IPS DF 19.7 (cell line): ENCODE data around the gene AIFM1.

Source experiments
- DNase-seq: peaks from one replicate; pipeline ENCODE4 v3.0.0-alpha.2; 2013; ENCODE audit warnings: low read depth, low spot score

The AIFM1 gene

DNA sequence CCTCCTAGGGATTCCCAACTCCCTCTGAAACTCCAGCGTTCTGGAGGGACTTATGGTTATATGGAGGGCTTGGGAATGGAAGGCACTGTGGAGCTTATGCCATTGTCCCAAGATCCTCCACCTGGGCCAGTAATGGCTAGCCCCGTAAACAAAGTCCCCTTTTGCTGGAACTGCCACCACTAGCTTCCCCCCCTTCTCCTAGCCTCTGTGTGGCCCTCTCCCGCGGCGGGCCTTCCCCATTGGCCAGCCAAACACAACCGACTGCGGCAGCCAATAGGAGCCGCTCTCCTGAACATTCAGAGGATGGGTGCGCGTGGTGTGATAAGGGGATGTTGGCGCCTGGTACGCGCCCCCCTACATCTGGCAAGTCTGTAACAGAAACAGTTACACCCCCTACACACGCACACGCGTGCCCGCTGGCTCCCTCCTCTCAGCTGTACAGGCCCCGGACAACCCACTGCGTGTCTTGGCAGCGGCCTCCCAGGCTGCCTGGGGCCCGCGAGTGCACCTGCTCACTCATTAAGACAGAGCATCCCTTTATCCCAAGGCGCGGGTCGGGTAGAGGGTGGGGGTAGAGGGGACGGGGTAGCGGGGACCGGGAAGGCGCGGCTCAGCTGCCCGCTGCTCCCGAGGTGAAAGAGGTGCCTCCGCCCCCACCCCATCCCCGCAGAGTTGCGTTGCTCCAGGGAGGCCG lies 5.3 kb upstream of the AIFM1 start:
- no peak for DNase-seq

DNA sequence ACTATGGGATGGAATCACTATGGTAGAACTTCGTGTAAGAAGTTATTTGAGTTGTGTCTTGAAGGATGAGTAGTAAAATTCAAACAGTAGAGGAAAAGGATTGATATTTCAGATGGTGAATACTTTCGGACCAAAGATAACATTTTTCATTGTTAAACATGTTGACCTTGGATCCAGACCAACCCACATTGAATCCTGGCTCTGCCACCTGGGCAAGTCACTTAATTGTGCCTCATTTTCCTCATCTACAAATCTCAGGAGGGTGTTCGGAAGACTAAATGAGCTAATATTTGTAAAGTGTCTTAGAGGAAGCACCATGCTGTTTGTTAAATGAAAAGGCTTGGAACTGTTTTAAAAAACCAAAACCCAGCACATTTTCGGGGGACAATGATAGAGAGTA lies 1.4 kb upstream of the AIFM1 start:
- DNase-seq = no peak

DNA sequence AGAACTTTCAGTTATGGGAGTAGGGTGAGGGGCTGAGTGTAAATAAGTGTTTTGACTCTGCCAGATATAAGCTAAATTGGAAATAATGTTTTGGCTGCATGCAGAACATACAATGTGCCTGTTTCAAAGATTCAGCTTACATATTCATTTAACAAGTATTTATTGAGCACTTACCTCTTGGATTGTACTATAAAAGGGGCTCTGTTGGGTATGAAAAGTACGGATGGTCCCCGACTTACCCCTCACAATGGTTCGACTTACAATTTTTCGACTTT lies 799 bp upstream of the AIFM1 start:
- DNase-seq = no peak

DNA sequence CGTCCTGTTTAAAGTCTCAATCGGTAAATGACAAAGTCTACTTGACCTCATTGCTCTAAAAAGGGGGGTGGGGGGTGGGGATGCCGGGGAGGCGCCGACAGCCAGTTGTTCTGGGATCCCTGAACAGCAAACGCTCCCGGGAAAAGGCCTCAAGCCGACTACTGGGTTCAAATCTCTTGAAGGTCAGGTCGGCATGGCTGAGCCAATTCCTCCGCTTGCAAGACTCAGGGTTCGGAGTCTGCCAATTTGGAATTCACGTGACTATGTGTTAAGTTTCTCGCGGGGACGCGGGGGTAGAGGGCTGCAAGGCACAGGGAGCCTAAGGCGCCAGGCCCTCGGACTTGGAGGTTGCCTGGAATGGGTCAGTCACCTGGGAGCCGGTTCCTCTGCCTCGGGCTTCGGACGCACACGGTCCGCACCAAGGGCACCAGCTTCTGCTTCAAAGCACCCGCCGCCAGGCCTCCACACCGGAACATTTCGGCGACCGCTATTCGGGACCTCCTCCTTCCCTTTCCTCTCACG lies 399 bp downstream of the AIFM1 start:
- DNase-seq = no peak

DNA sequence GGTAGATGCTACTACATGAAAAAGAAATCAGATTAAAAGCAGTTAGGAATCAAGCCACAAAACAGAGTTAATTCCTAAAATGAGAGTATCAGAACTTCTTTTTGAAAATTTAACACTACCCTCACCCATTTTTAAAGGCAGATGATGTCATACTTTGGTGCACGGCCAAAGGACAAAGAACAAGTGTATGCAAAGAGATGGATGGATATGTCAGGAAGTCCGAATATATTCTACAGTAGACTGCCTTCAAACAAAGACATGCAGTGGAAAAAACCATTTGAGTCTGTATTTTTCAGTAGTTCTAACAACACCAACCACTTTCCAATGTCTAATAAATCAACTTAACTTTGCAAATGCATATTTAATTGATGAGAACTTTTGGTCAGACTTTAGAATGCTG lies 2.2 kb downstream of the AIFM1 start:
- DNase-seq = no peak

DNA sequence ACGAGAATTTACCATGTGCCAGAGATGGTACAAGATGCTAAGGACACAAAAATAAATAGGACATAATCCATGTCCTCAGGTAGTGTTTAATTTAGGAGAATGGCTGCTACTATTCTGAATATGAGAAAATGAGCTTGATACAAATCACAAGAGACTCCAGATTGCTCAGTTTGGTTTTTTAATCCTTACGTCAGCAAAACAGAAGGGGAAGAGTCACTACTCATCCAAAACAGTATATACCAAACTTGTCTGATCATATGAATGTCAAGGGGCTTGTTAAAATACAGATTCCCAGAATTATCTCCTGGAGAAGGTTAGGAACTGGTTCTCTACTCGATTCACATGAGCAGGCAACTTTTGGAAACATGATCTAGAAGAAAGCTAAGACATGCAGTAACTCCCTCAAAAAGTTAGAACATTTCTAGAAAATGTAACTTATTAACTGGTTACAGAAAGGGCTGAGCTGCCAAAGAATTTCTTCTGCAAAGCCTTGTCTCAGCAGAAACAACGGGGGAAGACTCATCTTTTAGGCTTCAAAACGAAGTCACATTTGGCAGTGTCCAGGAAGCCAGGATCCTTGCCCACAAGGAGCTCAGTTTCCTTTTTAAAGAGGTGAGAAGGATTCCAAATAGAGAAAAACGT lies 3.4 kb downstream of the AIFM1 start:
- DNase-seq = no peak

DNA sequence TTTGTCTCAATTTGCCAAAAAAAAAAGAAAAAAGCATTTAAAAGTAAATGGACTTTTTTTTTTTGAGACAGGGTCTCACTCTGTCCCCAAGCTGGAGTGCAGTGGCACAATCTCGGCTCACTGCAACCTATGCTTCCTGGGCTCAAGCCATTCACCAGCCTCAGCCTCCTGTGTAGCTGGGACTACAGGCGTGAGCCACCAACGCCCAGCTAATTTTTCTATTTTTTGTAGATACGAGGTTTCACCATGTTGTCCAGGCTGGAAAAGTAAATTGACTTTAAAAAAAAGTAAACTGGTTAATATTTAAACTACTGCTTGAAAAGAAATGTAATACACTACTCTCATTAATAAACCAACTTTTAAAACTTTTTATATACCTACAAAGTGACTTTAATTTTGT lies 5.9 kb downstream of the AIFM1 start:
- no peak for DNase-seq

DNA sequence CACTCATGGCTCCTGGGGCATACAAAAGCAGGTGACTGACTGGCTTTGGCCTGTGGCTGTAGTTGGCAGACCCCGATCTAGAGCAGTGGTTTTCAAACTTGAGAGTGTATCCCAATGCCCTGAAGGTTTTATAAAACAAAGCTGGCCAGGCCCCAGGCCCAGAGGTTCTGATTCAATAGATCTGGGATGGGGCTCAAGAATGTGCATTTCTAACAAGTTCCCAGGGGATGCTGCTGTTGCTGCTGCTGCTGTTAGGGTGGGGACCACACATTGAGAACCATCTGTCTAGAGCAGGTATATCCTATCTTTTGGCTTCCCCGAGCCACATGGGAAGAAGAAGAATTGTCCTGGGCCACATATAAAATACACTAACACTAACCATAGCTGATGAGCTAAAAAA lies 7.3 kb downstream of the AIFM1 start:
- DNase-seq = no peak

DNA sequence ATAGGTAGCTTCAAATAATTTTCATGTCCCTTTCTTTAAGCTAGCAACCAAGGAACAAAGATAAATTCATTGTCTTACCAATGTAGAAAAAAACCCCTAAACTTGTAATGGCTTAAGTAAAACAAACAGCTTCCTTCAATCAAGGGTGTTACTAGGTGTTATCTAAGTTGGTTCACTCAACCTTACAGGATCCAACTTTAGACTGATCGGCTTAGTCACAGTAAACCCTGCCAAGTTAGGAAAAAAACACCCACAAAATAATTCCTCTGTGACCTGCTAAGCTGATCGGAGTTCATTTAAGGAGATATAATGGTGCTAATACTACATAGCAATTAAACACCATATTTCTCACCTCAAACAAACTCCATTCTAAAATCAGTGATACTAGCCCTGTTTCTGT lies 10.1 kb downstream of the AIFM1 start:
- no peak for DNase-seq

DNA sequence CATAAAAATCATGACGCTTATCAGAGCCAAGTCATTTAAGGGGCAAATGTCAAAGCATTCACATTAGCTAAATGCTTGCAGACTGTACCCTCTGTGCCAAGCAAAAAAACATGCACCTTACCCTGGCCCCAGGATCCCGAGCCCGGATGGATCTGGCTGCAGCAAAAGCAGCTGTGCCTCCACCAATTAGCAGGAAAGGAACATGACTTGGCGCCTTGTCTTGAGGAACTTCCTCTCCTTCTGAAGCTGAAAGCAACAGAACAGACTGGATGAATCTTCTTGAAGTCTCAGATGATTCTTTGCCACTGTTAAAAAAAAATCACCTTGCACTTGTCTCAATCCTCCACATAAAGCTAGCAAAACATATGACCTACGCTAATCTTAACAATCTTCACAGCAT lies 18.0 kb downstream of the AIFM1 start:
- DNase-seq = no peak

DNA sequence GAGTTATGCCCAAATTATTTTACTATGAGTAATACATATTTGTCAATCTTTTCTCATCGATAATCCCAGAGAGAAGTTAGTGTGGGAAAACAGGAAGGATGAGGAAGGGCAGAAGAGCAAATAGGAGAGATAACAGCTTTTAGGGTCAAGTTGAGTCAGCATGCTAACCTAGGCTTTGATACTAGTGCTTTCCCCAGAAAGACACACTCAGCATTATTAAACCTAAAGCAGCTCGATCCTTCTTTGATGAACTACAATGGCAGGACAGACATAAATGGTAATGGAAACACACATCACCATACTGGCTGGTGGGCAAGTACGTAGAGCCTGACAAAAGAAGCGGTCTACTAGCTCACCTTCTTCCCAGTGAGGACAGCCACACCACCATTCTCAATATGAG lies 20.5 kb downstream of the AIFM1 start:
- no peak for DNase-seq

DNA sequence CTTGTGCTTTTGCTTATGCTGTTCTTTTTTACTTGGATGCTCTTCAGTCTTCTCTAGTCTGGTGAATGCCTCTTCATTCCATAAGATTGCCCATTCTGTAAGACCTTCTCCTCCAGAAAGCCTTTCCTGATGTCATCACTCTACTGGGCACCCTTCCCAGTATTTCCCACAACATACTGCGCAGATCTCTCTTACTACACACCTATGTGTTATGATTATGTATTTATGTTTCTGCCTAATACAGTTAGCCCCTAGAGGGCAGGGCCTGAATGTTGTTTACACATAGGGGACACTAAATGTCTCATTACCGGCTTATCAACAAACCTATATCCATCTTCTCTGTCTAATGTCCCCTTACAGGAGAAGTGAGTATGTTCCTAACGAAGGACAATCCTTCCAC lies 21.1 kb downstream of the AIFM1 start:
- DNase-seq = no peak

DNA sequence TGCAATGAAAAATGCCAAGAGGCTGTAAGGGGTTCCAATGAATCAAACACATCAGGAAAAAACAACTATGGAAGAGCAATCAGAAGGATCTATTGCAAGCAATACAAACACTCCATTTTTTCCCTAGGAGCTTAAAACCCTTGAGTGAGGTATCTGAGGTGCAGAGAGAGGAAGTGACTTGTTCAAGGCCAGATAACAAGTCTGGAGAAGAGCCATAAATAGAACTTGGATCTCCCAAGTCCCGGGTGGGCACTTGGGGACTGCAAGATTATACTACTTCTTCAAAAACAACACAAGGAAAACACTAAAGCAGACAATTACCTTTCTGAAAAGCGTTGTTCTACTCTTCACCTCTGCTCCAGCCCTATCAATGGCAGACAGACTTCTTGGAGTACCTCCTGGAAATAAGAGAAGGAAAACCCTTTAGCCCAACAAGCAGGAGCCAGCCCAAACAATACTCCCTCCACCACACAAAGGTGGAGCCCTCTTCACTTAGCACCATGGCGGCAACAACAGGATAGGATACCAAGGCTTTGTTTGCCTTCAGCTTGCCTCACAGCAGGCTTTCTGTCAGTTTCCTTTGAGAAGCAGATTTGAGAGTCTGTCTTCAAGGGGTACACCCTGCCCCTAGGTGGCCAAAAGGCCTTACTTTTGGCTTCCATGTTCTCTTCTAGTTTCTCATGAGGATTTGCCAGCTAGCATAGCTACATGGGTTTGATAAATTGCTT lies 26.0 kb downstream of the AIFM1 start:
- DNase-seq = peak; percentile 15

DNA sequence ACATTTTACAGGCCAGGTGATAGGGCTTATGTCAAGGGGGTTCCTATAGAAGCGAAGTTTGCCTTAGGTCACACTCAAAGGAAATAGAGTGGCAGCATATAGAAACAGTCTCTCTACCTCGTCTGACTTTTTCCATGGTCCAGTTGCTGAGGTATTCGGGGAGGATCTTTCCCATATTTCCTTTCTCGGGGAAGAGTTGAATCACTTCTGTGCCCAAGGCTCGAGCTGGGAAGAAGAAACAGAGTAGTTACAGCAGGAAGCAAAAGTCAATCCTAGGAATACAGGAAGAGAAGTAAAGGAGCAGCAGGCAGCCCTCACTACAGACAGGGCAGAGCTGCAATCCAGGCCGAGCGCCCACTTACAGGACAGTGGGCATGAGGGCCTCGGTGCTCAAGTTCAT lies 28.7 kb downstream of the AIFM1 start:
- no peak for DNase-seq

DNA sequence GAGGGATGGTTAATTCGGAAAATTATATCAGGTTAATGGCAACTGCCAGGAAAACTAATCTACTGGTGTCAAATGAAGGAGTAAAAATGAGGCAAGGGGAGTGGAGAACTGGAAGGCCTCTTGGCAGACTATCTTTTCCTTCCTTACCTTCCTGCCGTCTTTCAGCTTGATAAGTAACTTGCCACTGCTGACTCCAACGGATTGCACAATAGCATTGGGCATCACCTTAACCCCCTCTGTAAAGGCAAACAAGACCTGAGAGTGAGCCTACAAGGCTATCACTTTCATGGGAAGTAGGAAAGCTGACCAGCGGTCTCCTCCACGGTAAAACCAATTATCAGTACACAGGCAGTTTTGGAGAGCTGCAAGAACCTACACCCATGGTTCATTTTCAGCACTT lies 29.1 kb downstream of the AIFM1 start:
- no peak for DNase-seq

DNA sequence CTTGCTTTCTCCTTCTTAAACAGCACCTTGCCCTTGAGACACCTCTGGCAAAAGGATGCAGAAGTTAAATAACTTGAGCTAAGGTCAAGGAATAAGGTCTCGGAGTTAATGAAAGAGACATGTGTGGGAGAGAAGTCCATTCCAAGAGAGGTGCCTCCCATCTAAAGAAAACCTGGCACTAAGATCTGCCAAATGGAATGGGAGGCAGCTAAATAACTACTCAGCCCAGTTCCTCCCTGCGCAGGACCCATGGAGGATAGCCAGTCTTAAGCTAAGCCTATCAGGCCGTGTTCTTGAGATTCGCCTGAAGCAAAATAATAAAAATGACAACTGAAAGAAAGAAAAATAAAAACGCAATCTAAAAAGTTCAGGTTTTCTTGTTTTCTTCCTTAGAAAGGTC lies 34.7 kb downstream of the AIFM1 start:
- DNase-seq = no peak

DNA sequence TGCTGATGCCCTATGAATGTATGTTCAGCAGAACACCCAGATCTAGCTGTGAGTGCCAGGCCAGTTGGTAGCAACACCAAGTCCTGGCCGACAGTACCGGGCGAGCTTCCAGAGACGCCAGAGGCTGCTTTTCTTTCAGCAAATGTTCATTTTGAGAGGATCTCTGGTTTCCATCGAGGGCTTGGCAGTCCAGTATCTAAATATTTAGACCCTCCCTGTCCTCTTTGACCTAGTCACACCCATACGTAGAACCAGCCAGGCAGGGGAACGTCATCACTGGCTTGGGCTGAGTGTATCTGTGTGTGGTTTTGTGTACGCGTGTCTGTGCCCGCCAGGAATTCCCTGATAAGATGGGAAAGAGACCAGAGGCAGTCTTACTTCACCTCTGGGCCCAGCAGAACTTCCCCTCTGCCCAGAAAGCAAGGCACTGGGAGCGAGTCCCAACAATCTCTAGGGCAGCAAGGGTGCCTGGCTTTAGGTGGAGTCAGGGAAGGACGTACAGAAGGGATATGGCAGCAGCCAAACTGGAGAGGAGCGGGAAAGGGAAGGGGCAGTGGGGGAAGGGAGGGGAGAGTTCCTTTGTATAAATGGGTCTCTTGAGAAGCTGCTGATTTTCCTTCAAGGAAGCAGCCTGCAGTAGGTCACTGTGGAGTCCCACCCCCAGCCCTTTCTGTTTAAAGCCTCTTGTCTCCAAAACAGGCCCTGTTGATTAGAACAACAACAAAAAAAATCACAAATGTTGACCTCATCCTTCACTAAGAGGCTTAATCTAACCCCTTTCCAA lies 40.4 kb downstream of the AIFM1 start:
- DNase-seq = no peak

DNA sequence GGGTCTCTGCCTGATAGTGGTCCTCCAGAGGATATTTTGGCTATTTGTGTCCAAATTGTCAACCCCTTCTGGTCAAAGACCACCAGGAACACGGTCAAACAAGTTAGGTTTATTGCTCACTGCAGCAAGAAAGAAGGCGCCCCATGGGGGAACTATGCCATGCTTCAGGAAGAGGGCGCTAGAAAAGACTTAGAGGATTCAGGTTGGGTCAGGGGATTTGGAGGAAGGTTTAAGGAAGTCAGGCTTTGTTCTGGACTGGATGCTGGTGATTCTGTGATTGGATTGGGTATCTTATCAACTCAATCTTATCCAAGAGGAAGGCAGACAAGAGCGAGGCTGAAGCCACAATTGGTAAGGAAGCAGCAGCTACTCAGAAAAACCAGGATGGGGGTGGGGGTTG lies 41.1 kb downstream of the AIFM1 start:
- no peak for DNase-seq

DNA sequence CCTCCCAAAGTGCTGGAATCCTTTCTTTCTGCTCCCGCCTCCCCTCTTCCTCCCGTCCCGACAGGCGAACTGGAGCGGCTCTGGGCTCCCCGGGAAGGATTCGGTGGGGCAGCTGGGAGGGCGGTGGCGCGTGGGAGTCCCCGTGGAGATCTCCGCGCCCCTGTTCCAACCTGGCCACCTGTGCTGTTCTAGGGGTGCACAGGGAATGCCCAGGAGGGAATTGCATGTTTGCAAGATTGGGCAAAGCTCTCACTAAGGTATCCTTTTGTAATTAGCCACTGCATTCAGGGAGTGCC lies 44.2 kb downstream of the AIFM1 start:
- DNase-seq = no peak

DNA sequence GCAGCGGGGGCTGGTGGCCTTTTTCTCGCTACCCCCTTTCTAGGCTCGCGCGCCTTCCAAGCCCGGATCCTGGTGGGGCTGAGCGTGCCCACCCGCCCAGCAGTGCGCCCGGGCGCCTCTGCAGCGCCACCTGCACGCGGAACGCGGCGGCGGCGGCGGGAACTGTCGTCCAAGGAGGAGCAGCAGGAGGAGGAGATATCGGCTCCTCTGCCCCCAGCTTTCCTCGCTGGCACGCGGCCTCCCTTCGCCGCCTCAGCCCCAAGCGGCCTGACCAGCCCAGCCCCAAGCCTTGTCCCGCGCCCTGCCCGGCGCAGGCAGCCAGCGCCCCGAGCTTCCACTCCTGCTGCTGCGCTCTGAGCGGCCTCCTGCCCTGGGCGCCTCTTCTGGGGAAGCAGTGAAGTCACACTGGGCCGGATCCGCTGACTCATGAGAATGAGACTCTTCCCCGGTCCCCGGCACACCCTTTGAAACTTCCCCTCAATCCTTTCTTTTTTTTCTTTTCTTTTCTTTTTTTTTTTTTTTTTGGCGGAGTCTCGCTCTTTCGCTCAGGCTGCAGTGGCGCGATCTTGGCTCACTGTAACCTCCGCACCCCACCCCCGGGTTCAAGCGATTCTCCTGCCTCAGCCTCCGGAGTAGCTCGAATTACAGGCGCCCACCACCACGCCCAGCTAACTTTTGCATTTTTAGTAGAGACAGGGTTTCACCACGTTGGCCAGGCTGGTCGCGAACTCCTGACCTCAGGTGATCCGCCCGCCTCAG lies 44.7 kb downstream of the AIFM1 start:
- DNase-seq = no peak

DNA sequence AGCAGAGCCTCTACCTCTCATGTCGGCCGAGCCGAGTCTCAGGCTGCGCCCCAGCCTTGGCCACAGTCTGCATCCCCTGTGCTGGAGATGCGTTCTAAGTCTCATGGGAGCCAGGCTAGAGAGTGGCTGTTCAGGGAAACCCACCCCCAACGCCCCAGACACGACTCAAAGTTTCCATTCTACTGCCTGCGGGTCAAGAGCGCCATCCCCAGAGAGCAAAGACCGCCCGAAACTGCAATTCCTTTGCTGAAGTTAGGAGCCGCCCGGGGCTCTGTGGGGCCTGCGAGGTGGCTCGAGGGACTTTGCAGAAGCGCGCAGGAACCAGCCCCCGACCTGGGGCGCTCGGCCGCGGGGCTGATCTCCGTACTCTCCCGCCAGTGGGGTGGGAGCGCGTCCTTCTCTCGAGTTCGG lies 45.3 kb downstream of the AIFM1 start:
- DNase-seq = no peak
